WTC11 (cell line): ENCODE measurements around the gene SH3D19. TPM values are rescaled to one million over a fixed set of nuclear protein-coding genes. Genes with fewer than 3 reads are reported as not detected.

Experiments used
- ATAC-seq: fragments of 200-7000 bp; cut with Tn5 transposase; 2 replicates; pipeline ENCODE4 v1.10.0; 2021; ENCODE audit warnings: mild to moderate bottlenecking, moderate library complexity
- CTCF ChIA-PET: fragments of 300-600 bp; sonication (Branson Sonifier 250); formaldehyde crosslinking; loops from one replicate; lab custom pipeline; 2021; ENCODE audit warnings: antibody characterized with exemption; lab: Charles Lee
- POLR2A ChIA-PET: fragments of 350-600 bp; sonication (Branson Sonifier 250); formaldehyde crosslinking; loops from one replicate; lab custom pipeline; 2021; ENCODE audit warnings: antibody characterized with exemption; lab: Charles Lee
- DNase-seq: peaks from one replicate; pipeline ENCODE4 v3.0.0; 2021; ENCODE audit warnings: low spot score
- H3K27ac Mint-ChIP-seq: 2 replicates; pipeline ENCODE4 v1.8.0; 2021; ENCODE audit warnings: mixed read lengths
- H3K27me3 Mint-ChIP-seq: 2 replicates; pipeline ENCODE4 v1.8.0; 2021; ENCODE audit warnings: low read depth, mild to moderate bottlenecking, moderate library complexity, mixed read lengths
- H3K36me3 Mint-ChIP-seq: 2 replicates; pipeline ENCODE4 v1.8.0; 2021; ENCODE audit warnings: mixed read lengths
- H3K4me1 Mint-ChIP-seq: 2 replicates; pipeline ENCODE4 v1.8.0; 2022; ENCODE audit warnings: mixed read lengths
- H3K4me3 Mint-ChIP-seq: 2 replicates; pipeline ENCODE4 v1.8.0; 2021; ENCODE audit warnings: mild to moderate bottlenecking, moderate library complexity, mixed read lengths
- H3K9me3 Mint-ChIP-seq: 2 replicates; pipeline ENCODE4 v1.8.0; 2021; ENCODE audit warnings: mixed read lengths
- CBFB ChIP-seq: sonication (generic); formaldehyde crosslinking; IDR thresholded peaks from 2 replicates; pipeline ENCODE4 v1.8.1; 2022; ENCODE audit warnings: mild to moderate bottlenecking, low read depth, missing genetic modification reagents
- E2F4 ChIP-seq: sonication (generic); formaldehyde crosslinking; IDR thresholded peaks from 2 replicates; pipeline ENCODE4 v1.8.1; 2022; ENCODE audit warnings: low read depth, mild to moderate bottlenecking, moderate library complexity, missing genetic modification reagents, borderline replicate concordance
- FOXK1 ChIP-seq: sonication (generic); formaldehyde crosslinking; IDR thresholded peaks from 2 replicates; pipeline ENCODE4 v1.8.0; 2022; ENCODE audit warnings: mild to moderate bottlenecking, moderate library complexity, missing genetic modification reagents
- GABPB1 ChIP-seq: sonication (generic); formaldehyde crosslinking; IDR thresholded peaks from 2 replicates; pipeline ENCODE4 v1.8.1; 2023; ENCODE audit warnings: mild to moderate bottlenecking, missing genetic modification reagents
- IRF1 ChIP-seq: sonication (generic); formaldehyde crosslinking; IDR thresholded peaks from 2 replicates; pipeline ENCODE4 v1.8.0; 2023; ENCODE audit warnings: missing genetic modification reagents
- IRF2 ChIP-seq: sonication (generic); formaldehyde crosslinking; IDR thresholded peaks from 2 replicates; pipeline ENCODE4 v1.8.0; 2022; ENCODE audit warnings: low read depth, missing genetic modification reagents, borderline replicate concordance
- NR1H2 ChIP-seq: sonication (generic); formaldehyde crosslinking; IDR thresholded peaks from 2 replicates; pipeline ENCODE4 v1.9.0; 2021; ENCODE audit warnings: mild to moderate bottlenecking, moderate library complexity, missing genetic modification reagents
- NR3C1 ChIP-seq: sonication (generic); formaldehyde crosslinking; conservative IDR thresholded peaks from 2 replicates; pipeline ENCODE4 v1.8.1; 2023; ENCODE audit warnings: low read depth, mild to moderate bottlenecking, missing genetic modification reagents
- OVOL2 ChIP-seq: fragments of 250-450 bp; sonication (Bioruptor Pico); IDR thresholded peaks from 2 replicates; pipeline ENCODE4 v1.9.0; 2021; ENCODE audit warnings: mild to moderate bottlenecking, borderline replicate concordance
- PRDM15 ChIP-seq: sonication (generic); formaldehyde crosslinking; IDR thresholded peaks from 2 replicates; pipeline ENCODE4 v1.8.0; 2022; ENCODE audit warnings: missing genetic modification reagents
- USF1 ChIP-seq: sonication (generic); formaldehyde crosslinking; IDR thresholded peaks from 2 replicates; pipeline ENCODE4 v1.8.0; 2022; ENCODE audit warnings: mild to moderate bottlenecking, missing genetic modification reagents
- ZNF281 ChIP-seq: sonication (generic); formaldehyde crosslinking; IDR thresholded peaks from 2 replicates; pipeline ENCODE4 v1.8.0; 2023; ENCODE audit warnings: mild to moderate bottlenecking, missing genetic modification reagents
- ZNF396 ChIP-seq: fragments of 250-450 bp; sonication (Bioruptor Pico); IDR thresholded peaks from 2 replicates; pipeline ENCODE4 v1.8.0; 2021; ENCODE audit warnings: mild to moderate bottlenecking, moderate library complexity, borderline replicate concordance
- ZNF671 ChIP-seq: fragments of 250-450 bp; sonication (Bioruptor Pico); IDR thresholded peaks from 2 replicates; pipeline ENCODE4 v1.8.0; 2021; ENCODE audit warnings: mild to moderate bottlenecking
- ZSCAN18 ChIP-seq: fragments of 250-450 bp; sonication (Bioruptor Pico); IDR thresholded peaks from 2 replicates; pipeline ENCODE4 v2.1.2; 2022; ENCODE audit warnings: mild to moderate bottlenecking, moderate library complexity
- total RNA-seq: library from RNA; stranded (reverse); gene quantifications from 3 replicates; pipeline ENCODE4 v1.2.3, GENCODE V29; 2021

Gene SH3D19
- total RNA-seq, 1 experiment from 2014 or later: 41.6 TPM

- ChIA-PET POLR2A (no interaction called here), CTCF (no interaction called here)
- Mint-ChIP-seq H3K27ac (no peak overlapping the region), H3K4me1 (peaks cover 13% of the 10 kb centered on the region), H3K4me3 (no peak overlapping the region), H3K27me3 (no peaks in the 10 kb centered on the region; the same call in 1 of the 2 replicates), H3K9me3 (peaks cover 13% of the 10 kb centered on the region), H3K36me3 (no peaks in the 10 kb centered on the region)
- ATAC-seq: no peak
- TF ChIP-seq FOXK1 (CRISPR knock-in tag): no peak
- TF ChIP-seq, all 79 proteins: peak for 0
- no peak for DNase-seq
Observed at GRCh38 chr4:151329217-151330007, 4.0 kb upstream of the SH3D19 start.

GRCh38 chr4:151325949-151326246 lies 493 bp upstream of the SH3D19 start:
- DNase-seq (no peak), ATAC-seq (no peak)
- Mint-ChIP-seq H3K4me3 (peak overlapping the region; percentile 94), H3K4me1 (peaks cover 38% of the 10 kb centered on the region), H3K36me3 (no peaks in the 10 kb centered on the region), H3K27me3 (no peaks in the 10 kb centered on the region), H3K9me3 (peaks cover 6% of the 10 kb centered on the region), H3K27ac (peak overlapping the region; percentile 95)
- TF ChIP-seq IRF1 (CRISPR knock-in tag) (0 out of 2 replicates have a peak, but pooled peaks have one; percentile 5), ZNF281 (CRISPR knock-in tag) (no peak), NR1H2 (CRISPR knock-in tag) (no peak), ZNF396 (CRISPR knock-in tag) (no peak), NR3C1 (CRISPR knock-in tag) (no peak), PRDM15 (CRISPR knock-in tag) (no peak), OVOL2 (CRISPR knock-in tag) (no peak), ZSCAN18 (CRISPR knock-in tag) (no peak)
- POLR2A ChIA-PET: interaction anchor here (0.7 to 1.2 kb wide), 5 partner anchors 9 to 163 kb away, joined by 3 to 5 read pairs (median 3); no protein-coding TSS in a partner anchor
- CTCF ChIA-PET: interaction anchor here (1.4 to 2.1 kb wide), 5 partner anchors 9 to 209 kb away, joined by 3 to 14 read pairs (median 4); partner anchors contain the start of gene PRSS48

- ChIA-PET CTCF (interaction anchor here (1.1 to 2.1 kb wide), 8 partner anchors 7 to 363 kb away, joined by 3 to 14 read pairs (median 4); partner anchors contain the start of gene PRSS48), POLR2A (interaction anchor here (0.6 to 1.2 kb wide), 4 partner anchors 10 to 84 kb away, joined by 3 to 6 read pairs (median 4); no protein-coding TSS in a partner anchor)
- DNase-seq (peak; percentile 55), ATAC-seq (peak; percentile 50)
- H3K27ac Mint-ChIP-seq: peak overlapping the region; percentile 86
- H3K4me1 Mint-ChIP-seq: peaks cover 40% of the 10 kb centered on the region
- peaks cover under 1% of the 10 kb centered on the region for H3K36me3 Mint-ChIP-seq
- no peaks in the 10 kb centered on the region for H3K9me3 Mint-ChIP-seq
- H3K27me3 Mint-ChIP-seq: no peaks in the 10 kb centered on the region
- H3K4me3 Mint-ChIP-seq: peak overlapping the region; percentile 86
- TF ChIP-seq PRDM15 (CRISPR knock-in tag): no peak
- peak; percentile 82 for TF ChIP-seq GABPB1 (CRISPR knock-in tag)
- no peak for TF ChIP-seq CBFB
- TF ChIP-seq E2F4 (CRISPR knock-in tag): 0 out of 2 replicates have a peak, but pooled peaks have one; percentile 27
- TF ChIP-seq USF1: peak; percentile 54; the same call in 1 of the 2 replicates
- TF ChIP-seq IRF2: no peak
- no peak for TF ChIP-seq ZNF671 (CRISPR knock-in tag)
Observed at GRCh38 chr4:151324752-151325110, 674 bp downstream of the SH3D19 start.
